HG03521 (cell line): ENCODE data around the gene MCF2L2.
A peak's percentile ranks its signal among the peaks of the same experiment; 100 is the strongest.
"Not testable (repeated sequence)": the region's sequence is repeated elsewhere in the genome, so short reads cannot be mapped to it uniquely, and the experiment has no call there.

Experiments used
- ATAC-seq: cut with Tn5 transposase; IDR thresholded peaks from one replicate; pipeline ENCODE4 v1.9.1; 2021; ENCODE audit warnings: mild to moderate bottlenecking, moderate library complexity; ENCODE audit not compliant: unreplicated experiment

Gene MCF2L2

DNA sequence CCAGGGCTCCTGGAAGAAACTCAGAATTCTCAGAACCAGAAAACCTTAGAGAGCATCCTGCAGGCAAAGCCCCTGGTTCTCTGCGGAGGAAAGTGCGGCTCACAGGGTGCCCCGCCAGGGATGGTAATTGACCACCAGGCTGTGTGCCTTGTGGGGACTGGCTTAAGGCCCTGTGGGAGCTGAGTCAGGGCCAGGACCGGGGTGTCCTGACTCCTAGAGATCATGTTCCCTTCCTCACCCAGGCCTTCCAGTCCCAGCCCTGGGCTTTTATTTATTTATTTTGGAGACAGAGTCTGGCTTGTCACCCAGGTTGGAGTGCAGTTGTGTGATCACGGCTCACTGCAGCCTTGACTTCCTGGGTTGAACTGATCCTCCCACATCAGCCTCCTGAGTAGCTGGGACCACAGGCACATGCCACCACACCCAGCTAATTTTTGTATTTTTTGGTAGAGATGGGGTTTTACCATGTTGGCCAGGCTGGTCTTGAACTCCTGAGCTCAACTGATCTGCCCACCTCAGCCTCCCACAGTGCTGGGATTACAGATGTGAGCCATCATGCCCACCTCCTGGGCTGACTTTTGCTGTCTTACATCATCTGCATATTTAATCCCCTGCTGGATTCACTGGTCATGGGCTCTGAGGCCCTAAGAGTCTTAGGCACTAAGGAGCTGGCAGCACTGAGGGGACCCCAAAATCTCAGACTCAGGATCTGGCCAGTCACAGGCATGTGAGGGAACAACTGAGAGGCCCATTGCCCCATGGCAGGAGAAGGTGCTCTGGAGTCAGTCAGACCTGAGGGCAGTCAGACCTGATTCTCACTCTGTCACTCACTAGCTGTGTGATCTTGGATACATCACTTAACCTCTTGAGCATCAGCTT lies 245.4 kb downstream of the MCF2L2 start:
- ATAC-seq = no peak

DNA sequence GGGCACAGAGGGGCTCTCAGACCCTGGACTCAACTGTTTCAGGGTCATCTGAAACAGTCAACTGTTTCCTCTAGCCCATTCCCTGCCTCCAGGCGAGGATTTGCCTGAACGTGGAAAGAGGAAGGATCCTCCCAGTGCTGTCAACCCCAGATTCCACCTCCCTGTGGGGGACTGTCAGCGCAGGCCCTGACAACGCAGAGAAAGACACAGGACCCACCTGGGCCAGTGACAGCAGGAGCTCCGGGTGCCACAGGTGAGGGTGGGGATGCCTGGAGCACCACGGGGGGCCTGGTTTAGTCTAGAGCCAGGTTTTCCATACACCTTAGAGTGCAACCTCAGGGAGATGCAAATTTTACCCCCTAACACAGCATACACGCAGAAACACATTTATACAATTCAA lies 246.3 kb downstream of the MCF2L2 start:
- ATAC-seq = no peak

GRCh38 chr3:183181606-183182005 lies 246.8 kb downstream of the MCF2L2 start:
- no peak for ATAC-seq

- no peak for ATAC-seq
Observed at GRCh38 chr3:183180784-183181295, 247.6 kb downstream of the MCF2L2 start.

DNA sequence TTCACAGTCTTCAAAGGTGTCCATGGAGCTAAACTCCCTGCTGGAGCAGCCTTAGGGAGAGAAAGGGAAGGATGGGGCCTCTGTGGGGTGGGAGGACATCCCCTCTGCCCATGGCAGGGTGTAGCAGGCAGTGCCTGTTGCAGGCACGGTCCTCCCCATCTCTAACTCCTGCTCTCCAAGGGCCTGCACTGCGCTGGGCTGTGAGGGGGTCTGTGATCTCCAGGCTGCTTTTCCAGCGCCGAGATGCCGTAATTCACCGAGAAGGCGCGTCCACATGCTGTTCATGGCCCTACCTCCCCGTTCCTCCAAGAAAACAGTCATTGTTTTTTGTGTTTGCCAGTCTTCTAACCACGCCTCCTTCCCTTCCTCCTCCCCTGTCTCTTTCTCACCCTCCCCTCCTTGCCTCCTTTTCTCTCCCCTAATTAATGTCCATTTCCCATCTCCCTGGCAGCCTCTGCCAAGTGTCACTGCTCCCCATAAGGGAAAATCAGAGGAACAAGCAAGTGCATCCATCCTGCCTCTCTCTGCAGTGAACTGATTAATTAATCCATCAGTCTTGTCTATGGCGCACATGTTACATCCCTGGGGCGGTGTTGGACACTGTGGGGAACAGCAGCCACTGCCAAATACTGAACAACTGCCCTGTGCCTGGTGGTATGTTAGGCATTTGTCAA lies 248.2 kb downstream of the MCF2L2 start:
- no peak for ATAC-seq

GRCh38 chr3:183179550-183179908 lies 248.9 kb downstream of the MCF2L2 start:
- not testable (repeated sequence) for ATAC-seq

DNA sequence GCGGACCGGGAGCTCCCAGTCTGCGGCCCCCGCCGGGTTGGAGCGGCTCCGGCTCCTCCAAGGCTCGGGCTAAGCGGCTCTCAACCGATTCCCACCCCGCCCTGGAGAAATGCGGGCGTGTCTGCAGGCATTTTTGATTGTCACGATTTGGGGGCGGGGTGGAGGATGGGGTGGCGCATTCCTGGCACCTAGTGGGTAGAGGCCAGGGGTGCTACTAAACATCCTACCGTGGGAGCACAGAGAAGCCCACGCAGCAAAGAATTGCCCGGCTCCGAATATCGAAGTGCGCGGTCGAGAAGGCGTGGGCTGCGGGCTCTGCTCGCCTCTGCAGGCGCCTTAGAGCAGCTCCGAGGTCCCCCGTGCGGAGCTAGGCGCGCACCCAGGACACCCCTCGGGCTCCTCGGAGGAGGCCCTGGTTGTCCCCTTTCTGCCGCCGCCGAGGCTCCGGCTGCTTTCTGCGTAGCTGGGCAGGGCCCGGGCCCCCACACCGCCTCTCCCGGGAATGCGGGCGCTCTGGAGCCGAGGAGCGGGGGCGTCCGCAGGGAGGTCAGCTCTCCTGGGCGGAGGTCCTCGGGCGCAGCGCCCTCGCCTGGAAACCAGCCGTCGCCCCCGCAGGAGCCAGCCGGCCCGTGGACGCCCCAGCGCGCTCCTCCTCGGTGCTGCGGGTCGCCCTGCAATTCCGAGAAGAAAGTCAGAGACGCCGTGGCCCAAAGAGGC lies 249.4 kb downstream of the MCF2L2 start:
- ATAC-seq = peak; percentile 55

DNA sequence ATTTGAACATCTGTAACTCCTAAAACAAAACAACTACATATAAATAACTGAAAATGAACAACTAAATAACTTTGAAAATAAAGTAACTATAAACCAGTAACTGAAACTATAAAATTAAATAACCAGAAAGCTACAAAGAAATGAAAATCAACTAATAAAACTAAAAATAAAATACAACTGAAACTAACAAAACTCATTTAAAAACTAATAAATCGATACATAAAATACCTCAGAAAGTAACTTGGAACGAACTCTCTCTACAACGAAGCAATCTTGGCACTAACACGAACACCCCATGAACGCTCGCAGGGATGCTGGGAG lies 249.9 kb downstream of the MCF2L2 start:
- no peak for ATAC-seq

- no peak for ATAC-seq
Observed at GRCh38 chr3:183172051-183172639, 256.3 kb downstream of the MCF2L2 start.

DNA sequence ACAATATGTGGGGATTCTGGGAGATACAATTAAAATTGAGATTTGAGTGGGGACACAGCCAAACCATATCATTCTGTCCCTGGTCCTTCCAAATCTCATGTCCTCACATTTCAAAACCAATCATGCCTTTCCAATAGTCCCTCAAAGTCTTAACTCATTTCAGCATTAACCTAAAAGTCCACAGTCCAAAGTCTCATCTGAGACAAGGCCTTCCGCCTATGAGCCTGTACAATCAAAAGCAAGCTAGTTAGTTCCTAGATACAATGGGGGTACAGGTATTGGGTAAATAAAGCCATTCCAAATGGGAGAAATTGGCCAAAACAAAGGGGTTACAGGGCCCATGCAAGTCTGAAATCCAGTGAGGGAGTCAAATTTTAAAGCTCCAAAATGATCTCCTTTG lies 260.4 kb downstream of the MCF2L2 start:
- not testable (repeated sequence) for ATAC-seq

- ATAC-seq = no peak
Observed at GRCh38 chr3:183163563-183163962, 264.9 kb downstream of the MCF2L2 start.

DNA sequence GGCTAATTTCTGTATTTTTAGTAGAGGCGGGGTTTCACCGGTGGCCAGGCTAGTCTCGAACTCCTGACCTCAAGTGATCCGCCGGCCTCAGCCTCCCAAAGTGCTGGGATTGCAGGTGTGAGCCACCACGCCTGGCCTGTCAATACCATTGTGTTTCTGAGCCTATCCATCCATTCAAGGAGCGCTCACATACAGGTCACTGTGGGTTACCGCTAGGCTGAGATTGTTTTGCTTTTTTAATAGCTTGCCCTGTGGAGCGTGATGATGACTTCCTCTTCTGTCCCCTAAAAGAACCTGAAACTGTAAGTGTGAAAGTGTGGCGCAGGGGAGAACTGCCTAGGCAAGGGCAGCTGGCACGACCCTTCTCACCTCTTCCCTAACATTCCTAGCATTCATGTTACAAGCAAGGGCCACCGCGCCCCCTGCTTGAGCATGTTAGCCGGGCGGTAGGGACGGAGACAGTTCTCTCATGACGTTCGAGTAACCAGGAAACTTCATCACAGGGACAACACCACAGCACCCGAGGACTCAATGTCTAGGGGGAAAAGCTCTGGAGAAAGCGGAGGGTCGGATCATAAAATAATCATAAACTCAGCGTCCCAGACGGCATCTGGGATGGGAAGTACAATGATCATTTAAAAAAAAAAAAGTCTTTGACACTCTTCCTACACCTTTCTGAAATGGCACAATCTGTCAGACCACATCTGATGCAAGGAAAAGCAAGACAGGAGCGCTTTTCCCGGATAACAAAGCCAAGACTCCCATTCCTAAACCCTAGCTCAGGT lies 266.7 kb downstream of the MCF2L2 start:
- peak; percentile 67 for ATAC-seq

DNA sequence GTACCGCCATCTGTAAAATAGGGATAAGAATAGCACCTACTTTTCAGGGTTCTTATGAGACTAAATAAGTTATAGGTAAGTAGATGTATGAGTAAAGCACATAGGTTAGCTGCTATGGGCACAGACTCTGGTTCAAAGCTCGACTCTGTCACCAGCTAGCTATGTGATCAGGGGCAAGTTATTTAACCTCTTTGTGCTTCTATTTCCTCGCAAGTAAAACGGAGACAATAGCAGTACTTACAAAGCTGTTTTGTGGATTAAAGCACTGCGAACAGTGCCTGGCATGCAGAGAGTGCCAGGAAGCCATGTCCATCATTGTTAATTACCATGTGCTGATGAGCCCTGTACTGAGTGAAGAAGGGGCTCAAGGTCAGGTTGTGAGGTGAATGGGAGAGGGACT lies 267.8 kb downstream of the MCF2L2 start:
- no peak for ATAC-seq

GRCh38 chr3:183159333-183159732 lies 269.1 kb downstream of the MCF2L2 start:
- no peak for ATAC-seq

DNA sequence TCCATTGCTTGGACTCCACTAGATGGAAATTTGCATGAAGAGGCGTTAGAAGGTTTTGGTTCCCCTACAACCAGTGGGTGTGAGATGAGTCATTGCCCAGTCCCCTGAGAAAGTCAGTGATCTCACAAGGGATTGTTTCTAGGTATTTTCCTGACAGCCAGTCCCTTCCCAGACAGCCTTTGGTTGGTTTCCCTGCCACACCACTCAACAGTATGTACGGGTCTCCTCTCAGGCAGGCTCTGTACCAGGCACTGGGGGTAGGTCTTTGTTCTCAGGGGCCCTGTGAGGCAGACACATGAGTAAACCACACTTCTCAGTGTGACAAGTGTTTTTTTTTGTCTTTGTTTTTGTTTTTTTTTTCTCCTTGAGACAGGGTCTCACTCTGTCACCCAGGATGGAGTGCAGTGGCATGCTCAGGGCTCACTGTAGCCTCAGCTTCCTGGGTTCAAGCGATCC lies 269.8 kb downstream of the MCF2L2 start:
- peak; percentile 51 for ATAC-seq

- ATAC-seq = peak; percentile 25
Observed at GRCh38 chr3:183158113-183158512, 270.3 kb downstream of the MCF2L2 start.

DNA sequence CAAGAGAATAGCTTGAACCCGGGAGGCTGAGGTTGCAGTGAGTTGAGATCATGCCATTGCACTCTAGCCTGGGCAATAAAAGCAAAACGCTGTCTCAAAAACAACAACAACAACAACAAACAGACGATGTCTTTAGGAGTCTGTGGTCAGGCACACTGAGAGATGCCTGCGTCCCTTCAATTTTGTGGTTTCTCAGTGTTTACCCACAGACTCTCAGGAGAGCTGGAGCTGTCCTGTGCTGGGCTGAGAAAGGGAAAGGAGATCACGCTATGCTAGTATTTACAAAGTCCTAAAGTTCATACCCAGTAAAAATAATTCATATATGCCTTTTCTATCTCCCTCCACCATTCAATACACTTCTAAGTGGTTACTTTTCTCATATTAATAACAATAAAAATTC lies 272.2 kb downstream of the MCF2L2 start:
- ATAC-seq = no peak

DNA sequence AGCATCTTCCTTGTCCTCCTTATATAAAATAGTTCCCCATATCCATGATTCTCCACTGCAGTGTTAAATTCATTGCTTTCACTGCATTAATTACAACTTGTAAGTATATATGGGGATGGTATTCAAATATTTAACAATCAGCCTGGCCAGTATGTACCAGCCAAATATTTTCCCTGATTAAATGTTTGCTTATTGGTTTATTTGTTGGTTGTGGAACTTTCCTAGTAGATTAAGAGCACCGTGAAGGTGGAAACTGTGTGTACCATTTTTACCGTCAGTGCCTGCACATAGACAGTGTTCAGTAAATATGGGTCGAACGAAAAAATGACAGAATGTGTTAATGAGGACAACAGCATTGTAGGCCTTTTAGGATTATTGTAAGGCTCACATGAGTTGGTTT lies 272.9 kb downstream of the MCF2L2 start:
- no peak for ATAC-seq

DNA sequence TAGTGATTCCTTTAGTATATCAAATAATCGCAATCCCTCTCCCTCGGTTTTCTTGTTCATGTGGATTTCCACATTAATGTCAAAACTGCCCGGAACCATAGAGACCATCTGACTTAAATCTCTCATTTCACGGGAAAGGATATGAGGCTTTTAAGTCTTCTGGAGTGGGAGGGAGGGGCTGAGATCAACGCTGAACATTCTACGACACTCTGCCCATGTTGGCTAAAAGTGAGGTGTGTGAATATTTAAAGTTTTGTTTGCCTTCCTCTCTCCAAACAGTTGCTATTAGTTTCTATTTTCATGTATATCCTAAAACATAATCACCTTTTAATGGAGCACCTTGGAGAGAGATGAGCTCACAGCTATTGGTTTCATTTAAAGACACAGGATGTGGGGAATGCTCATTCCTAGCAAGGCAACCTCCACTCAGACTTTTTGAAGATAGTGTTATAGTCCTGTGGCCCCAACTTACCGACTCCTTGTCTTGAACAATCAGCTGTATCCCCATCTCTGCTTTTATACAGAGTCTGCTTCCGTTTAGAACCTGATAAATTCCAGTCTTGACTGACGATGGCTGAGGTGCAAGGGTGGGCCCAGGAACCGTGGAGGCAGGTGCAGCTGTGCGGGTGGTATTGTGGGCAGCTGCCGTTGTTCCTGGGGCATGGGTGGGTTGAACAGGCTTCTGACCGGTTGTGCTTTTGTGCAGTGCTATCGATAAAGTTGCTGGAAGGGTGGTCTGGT lies 275.0 kb downstream of the MCF2L2 start:
- no peak for ATAC-seq
